HepG2 (cell line): ENCODE measurements around the gene ACOXL. TPM values are rescaled to one million over a fixed set of nuclear protein-coding genes. Genes with fewer than 3 reads are reported as not detected.

Experiments
- ATAC-seq: fragments of 200-7000 bp; cut with Tn5 transposase; 3 replicates; pipeline ENCODE4 v1.9.1; 2020; ENCODE audit warnings: mild to moderate bottlenecking, moderate library complexity
- BruUV-seq: library from RNA; stranded (reverse); fragments of 400-500 nt; replicated peaks from 2 replicates; lab custom pipeline; 2021; lab: Mats Ljungman, UMichigan
- CTCF ChIA-PET: fragments of 300-600 bp; formaldehyde crosslinking; extraction: SDS; loops from one replicate; lab custom pipeline; 2021; ENCODE audit warnings: low total read pairs, inconsistent platforms, low intra/inter-chr PET ratio; lab: Yijun Ruan, JAX
- POLR2A ChIA-PET: fragments of 350-600 bp; sonication (Branson Sonifier 250); formaldehyde crosslinking; loops from one replicate; lab custom pipeline; 2020; ENCODE audit warnings: antibody characterized with exemption, inconsistent platforms; lab: Yijun Ruan, JAX
- DNase-seq: peaks from one replicate; pipeline ENCODE4 v3.0.0-alpha.2; 2015; ENCODE audit warnings: low spot score
- FAIRE-seq: peaks from 3 replicates; lab custom pipeline; 2011; peaks lifted over from hg19 to GRCh38; lab: Jason Lieb, UNC
- H2AFZ ChIP-seq: one replicate; pipeline ENCODE4 v1.6.1; 2011; ENCODE audit warnings: low read length, inconsistent platforms
- H3K27ac ChIP-seq: fragments of 300-600 bp; 3 replicates; pipeline ENCODE4 v1.8.0; 2011; ENCODE audit warnings: mixed run types, mild to moderate bottlenecking, mixed read lengths, low read length, inconsistent platforms; ENCODE audit not compliant: insufficient read depth; ENCODE audit errors: extremely low read length
- H3K27me3 ChIP-seq, 2 experiments: fragments of 200-600 bp in 1 of 2; 2 replicates in 1 of 2; 3 replicates in 1 of 2; pipeline versions ENCODE4 v1.6.0 to v1.8.0; 2011; ENCODE audit warnings: low read length in 2 of 2, mild to moderate bottlenecking in 2 of 2, moderate library complexity in 2 of 2, inconsistent platforms in 1 of 2; ENCODE audit not compliant: insufficient read depth in 2 of 2, control insufficient read depth in 1 of 2
- H3K36me3 ChIP-seq, 2 experiments: fragments of 200-600 bp in 1 of 2; replicated peaks in 1 of 2; 2 replicates in 1 of 2; 3 replicates in 1 of 2; pipeline versions ENCODE4 v1.5.1 to v1.8.0; 2011; ENCODE audit warnings: low read length in 2 of 2, inconsistent platforms in 1 of 2; ENCODE audit not compliant: insufficient read depth in 2 of 2, control insufficient read depth in 1 of 2
- H3K4me1 ChIP-seq: 2 replicates; pipeline ENCODE4 v1.5.1; 2012; ENCODE audit warnings: low read length, inconsistent platforms; ENCODE audit not compliant: insufficient read depth
- H3K4me2 ChIP-seq: 2 replicates; pipeline ENCODE4 v1.6.0; 2011; ENCODE audit warnings: low read depth, low read length, inconsistent platforms
- H3K4me3 ChIP-seq, 3 experiments: fragments of 200-600 bp in 1 of 3; sonication (generic), shearing (Covaris generic) in 1 of 3; replicated peaks in 1 of 3; 2 replicates each; pipeline ENCODE4 v1.5.1; 2011 to 2016; ENCODE audit warnings: low read length in 3 of 3, inconsistent platforms in 2 of 3, low read depth in 2 of 3, mild to moderate bottlenecking in 2 of 3, control low read depth in 1 of 3, mixed read lengths in 1 of 3; ENCODE audit not compliant: insufficient read depth in 1 of 3
- H3K79me2 ChIP-seq: one replicate; pipeline ENCODE4 v1.6.1; 2011; ENCODE audit warnings: low read length, inconsistent platforms; ENCODE audit not compliant: insufficient read depth
- H3K9ac ChIP-seq: 2 replicates; pipeline ENCODE4 v1.6.0; 2011; ENCODE audit warnings: mild to moderate bottlenecking, low read depth, low read length, inconsistent platforms; ENCODE audit not compliant: insufficient read depth
- H3K9me3 ChIP-seq: 2 replicates; pipeline ENCODE4 v1.5.1; 2012; ENCODE audit warnings: mild to moderate bottlenecking, low read length
- H4K20me1 ChIP-seq: 2 replicates; pipeline ENCODE4 v1.6.0; 2011; ENCODE audit warnings: inconsistent platforms, mild to moderate bottlenecking, low read length, moderate library complexity; ENCODE audit not compliant: insufficient read depth
- DPF2 ChIP-seq: sonication (generic); formaldehyde crosslinking; IDR thresholded peaks from 2 replicates; pipeline ENCODE4 v1.4.0; 2020; ENCODE audit warnings: mild to moderate bottlenecking, low read depth, missing genetic modification reagents, borderline replicate concordance
- E2F5 ChIP-seq: sonication (generic); formaldehyde crosslinking; conservative IDR thresholded peaks from 2 replicates; pipeline ENCODE4 v1.4.0; 2020; ENCODE audit warnings: missing genetic modification reagents
- HES4 ChIP-seq: sonication (generic); formaldehyde crosslinking; IDR thresholded peaks from 2 replicates; pipeline ENCODE4 v1.9.0; 2021; ENCODE audit warnings: mild to moderate bottlenecking, missing genetic modification reagents, borderline replicate concordance
- IKZF1 ChIP-seq: fragments of 450-650 bp; IDR thresholded peaks from 2 replicates; pipeline ENCODE4 v1.7.1; 2016
- PAX8 ChIP-seq: sonication (generic); formaldehyde crosslinking; IDR thresholded peaks from 2 replicates; pipeline ENCODE4 v1.8.0; 2022; ENCODE audit warnings: mild to moderate bottlenecking, missing genetic modification reagents, borderline replicate concordance
- PPARG ChIP-seq: conservative IDR thresholded peaks from 2 replicates; pipeline ENCODE4 v1.6.1; 2016; ENCODE audit warnings: missing biosample characterization, missing genetic modification reagents
- SIX1 ChIP-seq: sonication (generic); formaldehyde crosslinking; IDR thresholded peaks from 2 replicates; pipeline ENCODE4 v1.4.0; 2020; ENCODE audit warnings: missing genetic modification reagents, borderline replicate concordance
- ZBTB42 ChIP-seq: sonication (generic); formaldehyde crosslinking; IDR thresholded peaks from 2 replicates; pipeline ENCODE4 v1.5.0; 2020; ENCODE audit warnings: mild to moderate bottlenecking, missing genetic modification reagents
- ZNF292 ChIP-seq: sonication (generic); formaldehyde crosslinking; IDR thresholded peaks from 2 replicates; pipeline ENCODE4 v1.8.1; 2022; ENCODE audit warnings: mild to moderate bottlenecking, low read depth, missing genetic modification reagents, borderline replicate concordance
- ZNF3 ChIP-seq: IDR thresholded peaks from 2 replicates; pipeline ENCODE4 v1.7.0; 2017; ENCODE audit warnings: inconsistent platforms
- ZNF331 ChIP-seq: sonication (generic); formaldehyde crosslinking; IDR thresholded peaks from 2 replicates; pipeline ENCODE4 v1.4.0; 2020; ENCODE audit warnings: missing genetic modification reagents
- ZNF333 ChIP-seq: sonication (generic); formaldehyde crosslinking; IDR thresholded peaks from 2 replicates; pipeline ENCODE4 v1.4.0; 2020; ENCODE audit warnings: mild to moderate bottlenecking, missing genetic modification reagents, borderline replicate concordance
- ZNF337 ChIP-seq: sonication (generic); formaldehyde crosslinking; IDR thresholded peaks from 2 replicates; pipeline ENCODE4 v1.5.1; 2020; ENCODE audit warnings: missing genetic modification reagents, low read depth, mild to moderate bottlenecking, borderline replicate concordance
- ZNF746 ChIP-seq: sonication (generic); formaldehyde crosslinking; IDR thresholded peaks from 2 replicates; pipeline ENCODE4 v1.8.0; 2022; ENCODE audit warnings: mild to moderate bottlenecking, missing genetic modification reagents
- ZNF883 ChIP-seq: sonication (generic); formaldehyde crosslinking; IDR thresholded peaks from 2 replicates; pipeline ENCODE4 v1.5.1; 2020; ENCODE audit warnings: mild to moderate bottlenecking, missing genetic modification reagents; ENCODE audit errors: not compliant biosample characterization
- ZSCAN31 ChIP-seq: sonication (generic); formaldehyde crosslinking; IDR thresholded peaks from 2 replicates; pipeline ENCODE4 v1.5.0; 2020; ENCODE audit warnings: low read depth, mild to moderate bottlenecking, missing genetic modification reagents
- ZZZ3 ChIP-seq: sonication (generic); formaldehyde crosslinking; IDR thresholded peaks from 2 replicates; pipeline ENCODE4 v1.4.0; 2020; ENCODE audit warnings: missing genetic modification reagents, mild to moderate bottlenecking, borderline replicate concordance
- in situ Hi-C: cut with HindIII; loops from 2 replicates; pipeline ENCODE4 v1.10.0; 2017; ENCODE audit warnings: low pct_unique_long_range_greater_than_20kb; ENCODE audit not compliant: extremely low pct_ligation_motif_present
- intact Hi-C: fragments of 100-400 bp; cut with micrococcal nuclease; formaldehyde crosslinking; loops from one replicate; pipeline ENCODE4 v1.10.0; 2022; ENCODE audit not compliant: unreplicated experiment
- polyA plus RNA-seq, 8 experiments: library from polyadenylated mRNA; depleted of rRNA in 3 of 8; stranded (reverse) in 7 of 8; unstranded in 1 of 8; fragments of >200 nt; fragmentation: Illumina TruSeq in 4 of 8; extraction: Trizol in 4 of 8; gene quantifications; 2 replicates each; pipeline versions ENCODE4 v1.2.1 to v1.2.3, GENCODE V29; 2011 to 2016; ENCODE audit warnings: low read depth in 4 of 8, missing spikeins in 1 of 8, mixed read lengths in 1 of 8; ENCODE audit not compliant: insufficient read depth in 1 of 8
- total RNA-seq, 5 experiments: library from RNA; depleted of rRNA; stranded (reverse); fragments of >200 nt; fragmentation: Illumina TruSeq; extraction: Trizol; gene quantifications; 2 replicates each; pipeline ENCODE4 v1.2.3, GENCODE V29; 2016; ENCODE audit warnings: low read depth in 1 of 5
- TF ChIP-seq, protein P1 (sequence below): sonication (generic); formaldehyde crosslinking; IDR thresholded peaks from 2 replicates; pipeline ENCODE4 v1.5.1; 2020; ENCODE audit warnings: mild to moderate bottlenecking, missing genetic modification reagents, moderate library complexity
- TF ChIP-seq, protein P2 (sequence below): sonication (generic); formaldehyde crosslinking; IDR thresholded peaks from 2 replicates; pipeline ENCODE4 v1.5.1; 2020; ENCODE audit warnings: missing genetic modification reagents, mild to moderate bottlenecking, borderline replicate concordance
- TF ChIP-seq, protein P3 (sequence below): sonication (generic); formaldehyde crosslinking; IDR thresholded peaks from 2 replicates; pipeline ENCODE4 v1.8.0; 2022; ENCODE audit warnings: missing genetic modification reagents, mild to moderate bottlenecking, inconsistent platforms, borderline replicate concordance

Gene ACOXL
- total and polyA plus RNA-seq, 2 of the 13 experiments (the other 11 are each of a cell fraction or from before 2014, with no cell fraction given) = not detected

GRCh38 chr2:110925479-110925878, 193.1 kb downstream of the ACOXL start:
- H3K9ac ChIP-seq = no peak overlapping the region
- H2AFZ ChIP-seq = no peak overlapping the region
- H3K27ac ChIP-seq = no peak overlapping the region
- H3K79me2 ChIP-seq = no peaks in the 10 kb centered on the region
- DNase-seq (no peak), ATAC-seq (no peak), FAIRE-seq (no peak)
- H3K9me3 ChIP-seq = peaks cover 20% of the 10 kb centered on the region
- ChIA-PET CTCF (no interaction called here), POLR2A (no interaction called here)
- BruUV-seq = no TSS peak
- H4K20me1 ChIP-seq = no peaks in the 10 kb centered on the region
- no peaks in the 10 kb centered on the region for H3K36me3 ChIP-seq
- no peaks in the 10 kb centered on the region for H3K4me1 ChIP-seq
- H3K4me3 ChIP-seq = no peak overlapping the region
- intact Hi-C loops (no loop called here), in situ Hi-C loops (no loop called here)
- H3K27me3 ChIP-seq = no peaks in the 10 kb centered on the region
- H3K4me2 ChIP-seq = no peak overlapping the region
- no peak for TF ChIP-seq DPF2
- TF ChIP-seq ZNF746 (CRISPR knock-in tag) = no peak
- TF ChIP-seq ZNF3 (CRISPR knock-in tag) = no peak
- TF ChIP-seq ZNF337 = no peak
- no peak for TF ChIP-seq PAX8 (CRISPR knock-in tag)
- TF ChIP-seq ZNF292 (CRISPR knock-in tag) = no peak
- no peak for TF ChIP-seq ZNF883 (CRISPR knock-in tag)
- TF ChIP-seq IKZF1 = no peak
- TF ChIP-seq PPARG (CRISPR knock-in tag) = no peak
- TF ChIP-seq, protein P1, sequence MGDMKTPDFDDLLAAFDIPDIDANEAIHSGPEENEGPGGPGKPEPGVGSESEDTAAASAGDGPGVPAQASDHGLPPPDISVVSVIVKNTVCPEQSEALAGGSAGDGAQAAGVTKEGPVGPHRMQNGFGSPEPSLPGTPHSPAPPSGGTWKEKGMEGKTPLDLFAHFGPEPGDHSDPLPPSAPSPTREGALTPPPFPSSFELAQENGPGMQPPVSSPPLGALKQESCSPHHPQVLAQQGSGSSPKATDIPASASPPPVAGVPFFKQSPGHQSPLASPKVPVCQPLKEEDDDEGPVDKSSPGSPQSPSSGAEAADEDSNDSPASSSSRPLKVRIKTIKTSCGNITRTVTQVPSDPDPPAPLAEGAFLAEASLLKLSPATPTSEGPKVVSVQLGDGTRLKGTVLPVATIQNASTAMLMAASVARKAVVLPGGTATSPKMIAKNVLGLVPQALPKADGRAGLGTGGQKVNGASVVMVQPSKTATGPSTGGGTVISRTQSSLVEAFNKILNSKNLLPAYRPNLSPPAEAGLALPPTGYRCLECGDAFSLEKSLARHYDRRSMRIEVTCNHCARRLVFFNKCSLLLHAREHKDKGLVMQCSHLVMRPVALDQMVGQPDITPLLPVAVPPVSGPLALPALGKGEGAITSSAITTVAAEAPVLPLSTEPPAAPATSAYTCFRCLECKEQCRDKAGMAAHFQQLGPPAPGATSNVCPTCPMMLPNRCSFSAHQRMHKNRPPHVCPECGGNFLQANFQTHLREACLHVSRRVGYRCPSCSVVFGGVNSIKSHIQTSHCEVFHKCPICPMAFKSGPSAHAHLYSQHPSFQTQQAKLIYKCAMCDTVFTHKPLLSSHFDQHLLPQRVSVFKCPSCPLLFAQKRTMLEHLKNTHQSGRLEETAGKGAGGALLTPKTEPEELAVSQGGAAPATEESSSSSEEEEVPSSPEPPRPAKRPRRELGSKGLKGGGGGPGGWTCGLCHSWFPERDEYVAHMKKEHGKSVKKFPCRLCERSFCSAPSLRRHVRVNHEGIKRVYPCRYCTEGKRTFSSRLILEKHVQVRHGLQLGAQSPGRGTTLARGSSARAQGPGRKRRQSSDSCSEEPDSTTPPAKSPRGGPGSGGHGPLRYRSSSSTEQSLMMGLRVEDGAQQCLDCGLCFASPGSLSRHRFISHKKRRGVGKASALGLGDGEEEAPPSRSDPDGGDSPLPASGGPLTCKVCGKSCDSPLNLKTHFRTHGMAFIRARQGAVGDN (CRISPR knock-in tag) = no peak
- no peak for TF ChIP-seq HES4 (CRISPR knock-in tag)
- no peak for TF ChIP-seq ZZZ3 (CRISPR knock-in tag)
- no peak for TF ChIP-seq ZNF331 (CRISPR knock-in tag)
- TF ChIP-seq ZSCAN31 (CRISPR knock-in tag) = no peak
- TF ChIP-seq ZNF333 (CRISPR knock-in tag) = no peak
- TF ChIP-seq, protein P2, sequence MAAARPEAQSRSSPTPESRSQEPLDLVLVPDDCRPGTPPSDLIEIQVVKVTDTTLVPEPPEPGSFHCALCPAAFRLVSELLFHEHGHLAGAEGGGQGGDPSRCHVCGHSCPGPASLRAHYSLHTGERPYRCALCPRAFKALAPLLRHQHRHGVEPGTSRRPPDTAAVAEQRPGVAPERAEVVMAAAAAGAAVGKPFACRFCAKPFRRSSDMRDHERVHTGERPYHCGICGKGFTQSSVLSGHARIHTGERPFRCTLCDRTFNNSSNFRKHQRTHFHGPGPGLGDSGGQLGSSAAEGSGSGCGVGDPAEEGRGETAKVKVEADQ = no peak
- no peak for TF ChIP-seq E2F5
- TF ChIP-seq, protein P3, sequence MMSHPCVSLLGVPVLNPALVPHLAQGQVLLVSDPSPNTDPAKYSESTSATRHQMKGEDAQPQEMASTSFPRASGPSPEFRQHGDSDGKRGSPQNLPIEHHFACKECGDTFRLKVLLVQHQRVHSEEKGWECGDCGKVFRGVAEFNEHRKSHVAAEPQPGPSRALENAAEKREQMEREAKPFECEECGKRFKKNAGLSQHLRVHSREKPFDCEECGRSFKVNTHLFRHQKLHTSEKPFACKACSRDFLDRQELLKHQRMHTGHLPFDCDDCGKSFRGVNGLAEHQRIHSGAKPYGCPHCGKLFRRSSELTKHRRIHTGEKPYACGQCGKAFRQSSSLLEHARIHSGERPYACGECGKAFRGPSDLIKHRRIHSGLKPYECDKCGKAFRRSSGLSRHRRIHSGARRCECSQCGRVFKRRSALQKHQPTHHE (CRISPR knock-in tag) = no peak
- no peak for TF ChIP-seq SIX1 (CRISPR knock-in tag)
- TF ChIP-seq ZBTB42 = no peak
